RWPE1 (cell line): Measurements from ENCODE around the gene KREMEN2.

Source experiments
- CTCF ChIA-PET: fragments of 350-600 bp; sonication (Branson Sonifier 250); formaldehyde crosslinking; extraction: SDS; loops from one replicate; lab custom pipeline; 2021; lab: Yijun Ruan, JAX
- POLR2A ChIA-PET: fragments of 400-600 bp; formaldehyde crosslinking; extraction: SDS; loops from one replicate; lab custom pipeline; 2020; ENCODE audit warnings: antibody characterized with exemption; ENCODE audit not compliant: low non-redundant PET; lab: Yijun Ruan, JAX
- DNase-seq: peaks from one replicate; pipeline ENCODE4 v3.0.0; 2012; ENCODE audit warnings: low spot score
- H3K27ac ChIP-seq: fragments of 450-650 bp; 2 replicates; pipeline ENCODE4 v1.5.1; 2017
- TF ChIP-seq, protein P1 (sequence below): fragments of 450-650 bp; conservative IDR thresholded peaks from 2 replicates; pipeline ENCODE4 v1.5.1; 2017; ENCODE audit warnings: low read depth, mild to moderate bottlenecking

Gene KREMEN2

DNA sequence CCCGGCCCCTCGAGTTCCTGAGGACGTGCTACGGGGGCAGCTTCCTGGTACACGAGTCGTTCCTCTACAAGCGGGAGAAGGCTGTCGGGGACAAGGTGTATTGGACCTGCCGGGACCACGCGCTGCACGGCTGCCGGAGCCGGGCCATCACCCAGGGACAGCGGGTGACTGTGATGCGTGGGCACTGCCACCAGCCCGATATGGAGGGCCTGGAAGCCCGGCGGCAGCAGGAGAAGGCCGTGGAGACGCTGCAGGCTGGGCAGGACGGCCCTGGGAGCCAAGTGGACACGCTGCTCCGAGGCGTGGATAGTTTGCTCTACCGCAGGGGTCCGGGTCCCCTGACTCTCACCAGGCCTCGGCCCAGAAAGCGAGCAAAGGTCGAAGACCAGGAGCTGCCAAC is 30.9 kb upstream of the KREMEN2 start:
- no peak for DNase-seq
- H3K27ac ChIP-seq, result no peak overlapping the region; the same call in 1 of the 2 replicates
- TF ChIP-seq, protein P1, sequence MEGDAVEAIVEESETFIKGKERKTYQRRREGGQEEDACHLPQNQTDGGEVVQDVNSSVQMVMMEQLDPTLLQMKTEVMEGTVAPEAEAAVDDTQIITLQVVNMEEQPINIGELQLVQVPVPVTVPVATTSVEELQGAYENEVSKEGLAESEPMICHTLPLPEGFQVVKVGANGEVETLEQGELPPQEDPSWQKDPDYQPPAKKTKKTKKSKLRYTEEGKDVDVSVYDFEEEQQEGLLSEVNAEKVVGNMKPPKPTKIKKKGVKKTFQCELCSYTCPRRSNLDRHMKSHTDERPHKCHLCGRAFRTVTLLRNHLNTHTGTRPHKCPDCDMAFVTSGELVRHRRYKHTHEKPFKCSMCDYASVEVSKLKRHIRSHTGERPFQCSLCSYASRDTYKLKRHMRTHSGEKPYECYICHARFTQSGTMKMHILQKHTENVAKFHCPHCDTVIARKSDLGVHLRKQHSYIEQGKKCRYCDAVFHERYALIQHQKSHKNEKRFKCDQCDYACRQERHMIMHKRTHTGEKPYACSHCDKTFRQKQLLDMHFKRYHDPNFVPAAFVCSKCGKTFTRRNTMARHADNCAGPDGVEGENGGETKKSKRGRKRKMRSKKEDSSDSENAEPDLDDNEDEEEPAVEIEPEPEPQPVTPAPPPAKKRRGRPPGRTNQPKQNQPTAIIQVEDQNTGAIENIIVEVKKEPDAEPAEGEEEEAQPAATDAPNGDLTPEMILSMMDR, result no peak
- ChIA-PET CTCF (no interaction called here), POLR2A (no interaction called here)

DNA sequence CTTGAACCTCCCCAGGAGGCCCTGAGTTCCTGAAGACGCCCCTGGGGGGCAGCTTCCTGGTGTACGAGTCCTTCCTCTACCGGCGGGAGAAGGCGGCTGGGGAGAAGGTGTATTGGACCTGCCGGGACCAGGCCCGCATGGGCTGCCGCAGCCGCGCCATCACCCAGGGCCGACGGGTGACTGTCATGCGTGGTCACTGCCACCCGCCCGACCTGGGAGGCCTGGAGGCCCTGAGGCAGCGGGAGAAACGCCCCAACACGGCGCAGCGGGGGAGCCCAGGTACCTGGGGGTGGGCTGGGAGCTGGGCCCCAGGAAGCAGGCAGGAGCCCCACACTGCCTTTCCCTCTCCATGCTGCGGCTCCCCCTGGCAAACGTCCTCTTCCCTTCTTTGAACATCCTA is 30.4 kb upstream of the KREMEN2 start:
- TF ChIP-seq, protein P1, result no peak
- no peak for DNase-seq
- H3K27ac ChIP-seq, result no peak overlapping the region; the same call in none of the 2 replicates
- POLR2A ChIA-PET, result no interaction called here
- CTCF ChIA-PET, result no interaction called here

DNA sequence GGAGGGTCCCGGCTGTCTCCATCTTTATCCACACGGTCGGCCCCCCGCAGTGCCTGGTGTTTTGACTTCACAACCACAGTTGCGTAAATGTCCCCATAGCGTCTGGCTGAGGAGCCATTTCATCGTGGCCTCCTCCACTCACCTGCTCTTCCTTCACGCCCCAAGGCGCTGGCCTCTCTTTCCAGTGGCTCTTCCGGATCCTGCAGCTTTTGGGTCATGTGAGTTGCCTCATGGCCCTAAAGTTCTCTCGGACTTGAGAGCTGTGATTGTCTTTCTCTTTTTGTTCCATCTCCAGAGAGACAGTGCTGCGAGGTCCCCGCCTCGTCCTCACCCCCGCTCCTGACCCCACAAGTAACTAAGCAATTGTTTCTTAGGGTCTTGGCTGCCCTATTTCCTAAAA is 29.6 kb upstream of the KREMEN2 start:
- TF ChIP-seq, protein P1, result no peak
- no peak for DNase-seq
- H3K27ac ChIP-seq, result no peak overlapping the region; the same call in 1 of the 2 replicates
- ChIA-PET CTCF (no interaction called here), POLR2A (interaction anchor here (0.6 kb wide), 1 partner anchor 26 kb away, joined by 9 read pairs; no protein-coding TSS in a partner anchor)

DNA sequence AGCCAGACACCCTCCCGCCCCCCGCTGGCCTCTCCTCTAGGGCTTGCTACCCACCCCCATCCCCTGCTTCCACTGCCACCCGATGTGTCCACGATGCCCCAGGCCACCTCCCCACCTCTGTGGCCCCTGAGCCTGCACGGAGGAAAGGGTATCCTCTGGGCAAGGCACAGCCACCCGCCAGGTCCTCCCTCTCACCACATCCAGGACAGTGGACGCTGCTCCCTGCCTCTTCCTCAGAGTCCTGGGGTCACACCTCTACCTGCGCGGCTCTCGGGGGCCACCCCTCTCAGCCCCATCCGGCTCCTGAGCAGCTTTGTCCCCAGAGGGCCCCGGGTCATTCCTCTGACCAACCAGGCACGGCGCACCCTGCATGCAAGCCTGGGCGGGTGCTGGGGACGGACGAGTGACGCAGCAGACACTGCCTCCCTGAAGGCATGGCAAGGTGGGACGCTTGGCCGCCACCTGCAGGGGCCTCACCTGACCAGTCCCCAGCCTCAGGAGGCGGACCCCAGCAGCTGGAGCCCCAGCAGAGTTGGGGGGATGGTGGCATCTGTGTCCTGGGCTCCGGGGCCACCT is 27.6 kb upstream of the KREMEN2 start:
- H3K27ac ChIP-seq, result no peak overlapping the region
- ChIA-PET POLR2A (no interaction called here), CTCF (no interaction called here)
- TF ChIP-seq, protein P1, result no peak
- DNase-seq, result no peak

DNA sequence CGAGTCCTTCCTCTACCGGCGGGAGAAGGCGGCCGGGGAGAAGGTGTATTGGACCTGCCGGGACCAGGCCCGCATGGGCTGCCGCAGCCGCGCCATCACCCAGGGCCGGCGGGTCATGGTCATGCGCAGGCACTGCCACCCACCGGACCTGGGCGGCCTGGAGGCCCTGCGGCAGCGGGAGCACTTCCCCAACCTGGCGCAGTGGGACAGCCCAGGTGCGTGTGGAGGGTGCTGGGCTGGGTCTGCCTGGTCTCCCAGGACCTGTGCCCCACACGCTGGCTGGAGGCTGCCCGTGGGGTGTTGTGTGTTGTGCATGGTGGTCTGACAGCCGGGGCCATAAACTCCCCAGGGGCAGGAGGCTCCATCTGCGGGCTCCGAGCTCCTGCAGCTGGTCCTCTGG is 26.9 kb upstream of the KREMEN2 start:
- TF ChIP-seq, protein P1, result no peak
- no peak overlapping the region for H3K27ac ChIP-seq
- DNase-seq, result no peak
- ChIA-PET CTCF (no interaction called here), POLR2A (no interaction called here)

DNA sequence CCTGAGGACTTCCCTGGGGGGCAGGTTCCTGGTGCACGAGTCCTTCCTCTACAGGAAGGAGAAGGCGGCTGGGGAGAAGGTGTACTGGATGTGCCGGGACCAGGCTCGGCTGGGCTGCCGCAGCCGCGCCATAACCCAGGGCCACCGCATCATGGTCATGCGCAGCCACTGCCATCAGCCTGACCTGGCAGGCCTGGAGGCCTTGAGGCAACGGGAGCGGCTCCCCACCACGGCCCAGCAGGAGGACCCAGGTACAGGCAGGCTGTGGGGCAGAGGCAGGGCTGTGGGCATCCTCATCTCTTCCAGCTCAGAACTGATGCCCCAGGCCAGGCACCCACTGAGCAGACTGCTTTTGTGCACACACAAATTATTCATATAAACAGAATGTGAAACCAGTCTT is 25.9 kb upstream of the KREMEN2 start:
- TF ChIP-seq, protein P1, result no peak
- DNase-seq, result no peak
- ChIA-PET CTCF (interaction anchor here (0.6 kb wide), 1 partner anchor 9 kb away, joined by 4 read pairs; no protein-coding TSS in a partner anchor), POLR2A (no interaction called here)
- no peak overlapping the region for H3K27ac ChIP-seq
